HepG2 (cell line): Measurements from ENCODE around the gene SELENOV. TPM values are rescaled to one million over a fixed set of nuclear protein-coding genes. Genes with fewer than 3 reads are reported as not detected.

ENCODE experiments used
- ATAC-seq: fragments of 200-7000 bp; cut with Tn5 transposase; 3 replicates; pipeline ENCODE4 v1.9.1; 2020; ENCODE audit warnings: mild to moderate bottlenecking, moderate library complexity
- BruUV-seq: library from RNA; stranded (reverse); fragments of 400-500 nt; replicated peaks from 2 replicates; lab custom pipeline; 2021; lab: Mats Ljungman, UMichigan
- CTCF ChIA-PET: fragments of 300-600 bp; formaldehyde crosslinking; extraction: SDS; loops from one replicate; lab custom pipeline; 2021; ENCODE audit warnings: low total read pairs, inconsistent platforms, low intra/inter-chr PET ratio; lab: Yijun Ruan, JAX
- POLR2A ChIA-PET: fragments of 350-600 bp; sonication (Branson Sonifier 250); formaldehyde crosslinking; loops from one replicate; lab custom pipeline; 2020; ENCODE audit warnings: antibody characterized with exemption, inconsistent platforms; lab: Yijun Ruan, JAX
- DNase-seq: peaks from one replicate; pipeline ENCODE4 v3.0.0-alpha.2; 2015; ENCODE audit warnings: low spot score
- FAIRE-seq: peaks from 3 replicates; lab custom pipeline; 2011; peaks lifted over from hg19 to GRCh38; lab: Jason Lieb, UNC
- H2AFZ ChIP-seq: one replicate; pipeline ENCODE4 v1.6.1; 2011; ENCODE audit warnings: low read length, inconsistent platforms
- H3K27ac ChIP-seq: fragments of 300-600 bp; 3 replicates; pipeline ENCODE4 v1.8.0; 2011; ENCODE audit warnings: mixed run types, mild to moderate bottlenecking, mixed read lengths, low read length, inconsistent platforms; ENCODE audit not compliant: insufficient read depth; ENCODE audit errors: extremely low read length
- H3K27me3 ChIP-seq, 2 experiments: fragments of 200-600 bp in 1 of 2; 2 replicates in 1 of 2; 3 replicates in 1 of 2; pipeline versions ENCODE4 v1.6.0 to v1.8.0; 2011; ENCODE audit warnings: low read length in 2 of 2, mild to moderate bottlenecking in 2 of 2, moderate library complexity in 2 of 2, inconsistent platforms in 1 of 2; ENCODE audit not compliant: insufficient read depth in 2 of 2, control insufficient read depth in 1 of 2
- H3K36me3 ChIP-seq, 2 experiments: fragments of 200-600 bp in 1 of 2; replicated peaks in 1 of 2; 2 replicates in 1 of 2; 3 replicates in 1 of 2; pipeline versions ENCODE4 v1.5.1 to v1.8.0; 2011; ENCODE audit warnings: low read length in 2 of 2, inconsistent platforms in 1 of 2; ENCODE audit not compliant: insufficient read depth in 2 of 2, control insufficient read depth in 1 of 2
- H3K4me1 ChIP-seq: 2 replicates; pipeline ENCODE4 v1.5.1; 2012; ENCODE audit warnings: low read length, inconsistent platforms; ENCODE audit not compliant: insufficient read depth
- H3K4me2 ChIP-seq: 2 replicates; pipeline ENCODE4 v1.6.0; 2011; ENCODE audit warnings: low read depth, low read length, inconsistent platforms
- H3K4me3 ChIP-seq, 3 experiments: fragments of 200-600 bp in 1 of 3; sonication (generic), shearing (Covaris generic) in 1 of 3; replicated peaks in 1 of 3; 2 replicates each; pipeline ENCODE4 v1.5.1; 2011 to 2016; ENCODE audit warnings: low read length in 3 of 3, inconsistent platforms in 2 of 3, low read depth in 2 of 3, mild to moderate bottlenecking in 2 of 3, control low read depth in 1 of 3, mixed read lengths in 1 of 3; ENCODE audit not compliant: insufficient read depth in 1 of 3
- H3K79me2 ChIP-seq: one replicate; pipeline ENCODE4 v1.6.1; 2011; ENCODE audit warnings: low read length, inconsistent platforms; ENCODE audit not compliant: insufficient read depth
- H3K9ac ChIP-seq: 2 replicates; pipeline ENCODE4 v1.6.0; 2011; ENCODE audit warnings: mild to moderate bottlenecking, low read depth, low read length, inconsistent platforms; ENCODE audit not compliant: insufficient read depth
- H3K9me3 ChIP-seq: 2 replicates; pipeline ENCODE4 v1.5.1; 2012; ENCODE audit warnings: mild to moderate bottlenecking, low read length
- H4K20me1 ChIP-seq: 2 replicates; pipeline ENCODE4 v1.6.0; 2011; ENCODE audit warnings: inconsistent platforms, mild to moderate bottlenecking, low read length, moderate library complexity; ENCODE audit not compliant: insufficient read depth
- HOXA9 ChIP-seq: sonication (generic); formaldehyde crosslinking; IDR thresholded peaks from 2 replicates; pipeline ENCODE4 v1.8.1; 2022; ENCODE audit warnings: missing genetic modification reagents, mild to moderate bottlenecking, moderate library complexity, borderline replicate concordance
- ZNF770 ChIP-seq: sonication (generic); formaldehyde crosslinking; IDR thresholded peaks from 2 replicates; pipeline ENCODE4 v1.5.0; 2020; ENCODE audit warnings: mild to moderate bottlenecking, missing genetic modification reagents
- WGBS: methylation state at CpG from one replicate; pipeline ENCODE4 v1.1.6; 2017; ENCODE audit warnings: low lambda C conversion rate; 5-methylcytosine and 5-hydroxymethylcytosine counted together
- in situ Hi-C: cut with HindIII; loops from 2 replicates; pipeline ENCODE4 v1.10.0; 2017; ENCODE audit warnings: low pct_unique_long_range_greater_than_20kb; ENCODE audit not compliant: extremely low pct_ligation_motif_present
- intact Hi-C: fragments of 100-400 bp; cut with micrococcal nuclease; formaldehyde crosslinking; loops from one replicate; pipeline ENCODE4 v1.10.0; 2022; ENCODE audit not compliant: unreplicated experiment
- polyA plus RNA-seq, 8 experiments: library from polyadenylated mRNA; depleted of rRNA in 3 of 8; stranded (reverse) in 7 of 8; unstranded in 1 of 8; fragments of >200 nt; fragmentation: Illumina TruSeq in 4 of 8; extraction: Trizol in 4 of 8; gene quantifications; 2 replicates each; pipeline versions ENCODE4 v1.2.1 to v1.2.3, GENCODE V29; 2011 to 2016; ENCODE audit warnings: low read depth in 4 of 8, missing spikeins in 1 of 8, mixed read lengths in 1 of 8; ENCODE audit not compliant: insufficient read depth in 1 of 8
- total RNA-seq, 5 experiments: library from RNA; depleted of rRNA; stranded (reverse); fragments of >200 nt; fragmentation: Illumina TruSeq; extraction: Trizol; gene quantifications; 2 replicates each; pipeline ENCODE4 v1.2.3, GENCODE V29; 2016; ENCODE audit warnings: low read depth in 1 of 5

The SELENOV gene
- total and polyA plus RNA-seq, 2 of the 13 experiments (the other 11 are each of a cell fraction or from before 2014, with no cell fraction given) = not detected

- H3K36me3 ChIP-seq = no peaks in the 10 kb centered on the region
- no peak for ATAC-seq
- WGBS = 4% methylated on average over 14 of the region's 14 CpGs
- peak overlapping the region; percentile 81 to 93 (median 89) for H3K4me3 ChIP-seq
- ChIA-PET CTCF (interaction anchor here (0.9 to 2.3 kb wide), 2 partner anchors 34 to 57 kb away, joined by 3 to 20 read pairs; no protein-coding TSS in a partner anchor), POLR2A (interaction anchor here (0.8 to 1.2 kb wide), 4 partner anchors 18 to 134 kb away, joined by 4 to 6 read pairs (median 5); partner anchors contain the start of genes RPS16, SELENOV and SUPT5H)
- no TSS peak for BruUV-seq
- DNase-seq = no peak
- no peak for FAIRE-seq
- in situ Hi-C loops (loop anchor here (5.0 kb wide), 1 partner anchor 35 kb away; the partner anchor contains the start of gene DLL3), intact Hi-C loops (loop anchor here (1.0 to 10.0 kb wide), 2 partner anchors 58 to 117 kb away; partner anchors contain the start of gene PLEKHG2)
- H3K79me2 ChIP-seq = peaks cover 12% of the 10 kb centered on the region
- TF ChIP-seq HOXA9 (CRISPR knock-in tag) = no peak
- TF ChIP-seq ZNF770 = peak; percentile 86
- H4K20me1 ChIP-seq = no peaks in the 10 kb centered on the region
- H3K9me3 ChIP-seq = no peaks in the 10 kb centered on the region
- peaks cover 15% of the 10 kb centered on the region for H3K4me1 ChIP-seq
- no peak overlapping the region for H2AFZ ChIP-seq
- peak overlapping the region; percentile 80 for H3K9ac ChIP-seq
- H3K27ac ChIP-seq = peak overlapping the region; percentile 45
- H3K4me2 ChIP-seq = peak overlapping the region; percentile 94
- H3K27me3 ChIP-seq = no peaks in the 10 kb centered on the region; a peak in 2 of 5 replicates
These were observed 16.9 kb downstream of the SELENOV start for GRCh38 chr19:39531834-39532232.
